Nephron (organoid): ENCODE results near the gene CSRNP2.

Experiments used
- H3K27ac Mint-ChIP-seq, 3 experiments: 2 replicates each; pipeline ENCODE4 v1.8.0; 2020; ENCODE audit warnings: mixed read lengths in 3 of 3, mild to moderate bottlenecking in 2 of 3, moderate library complexity in 1 of 3
- H3K27me3 Mint-ChIP-seq: 2 replicates; pipeline ENCODE4 v1.8.0; 2021; ENCODE audit warnings: low read depth, mild to moderate bottlenecking, moderate library complexity, mixed read lengths
- H3K36me3 Mint-ChIP-seq: 2 replicates; pipeline ENCODE4 v1.8.0; 2020; ENCODE audit warnings: low read depth, mixed read lengths
- H3K4me1 Mint-ChIP-seq: 2 replicates; pipeline ENCODE4 v1.8.0; 2020; ENCODE audit warnings: mixed read lengths
- H3K4me3 Mint-ChIP-seq, 3 experiments: 2 replicates each; pipeline ENCODE4 v1.8.0; 2020; ENCODE audit warnings: mild to moderate bottlenecking in 3 of 3, mixed read lengths in 3 of 3, moderate library complexity in 2 of 3
- H3K9me3 Mint-ChIP-seq: 2 replicates; pipeline ENCODE4 v1.8.0; 2020; ENCODE audit warnings: mixed read lengths
- TF ChIP-seq, protein P1 (sequence below), 3 experiments: fragments of 200-600 bp; sonication (generic); IDR thresholded peaks; one replicate each; pipeline ENCODE4 v1.5.0; 2021; ENCODE audit warnings: antibody characterized with exemption in 3 of 3; ENCODE audit not compliant: unreplicated experiment in 3 of 3

The CSRNP2 gene

DNA sequence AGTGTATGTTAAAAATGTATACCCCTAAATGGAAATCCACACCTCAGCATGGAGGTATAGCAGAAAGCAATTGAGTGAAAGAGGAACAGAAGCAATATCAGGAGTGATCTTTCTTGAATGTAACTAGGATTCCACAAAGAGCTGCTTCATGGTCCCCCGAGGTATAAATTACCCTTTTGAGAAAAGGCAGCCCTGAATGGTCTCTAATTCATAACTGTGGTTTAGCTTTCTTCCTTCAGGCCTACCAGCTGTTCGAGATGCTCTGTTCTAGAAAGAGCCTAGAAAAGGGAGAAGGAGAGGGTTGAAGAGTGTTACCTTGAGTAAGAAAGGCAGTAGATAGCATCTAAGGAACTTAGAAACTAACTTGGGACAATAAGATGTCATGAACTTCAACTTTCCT, 42.9 kb upstream of the CSRNP2 start:
- Mint-ChIP-seq H3K36me3 (peaks cover 10% of the 10 kb centered on the region), H3K27ac (peak overlapping the region; percentile 7 to 68 (median 48)), H3K4me1 (peaks cover 37% of the 10 kb centered on the region), H3K9me3 (no peaks in the 10 kb centered on the region), H3K27me3 (no peaks in the 10 kb centered on the region), H3K4me3 (no peak overlapping the region)
- TF ChIP-seq, protein P1, sequence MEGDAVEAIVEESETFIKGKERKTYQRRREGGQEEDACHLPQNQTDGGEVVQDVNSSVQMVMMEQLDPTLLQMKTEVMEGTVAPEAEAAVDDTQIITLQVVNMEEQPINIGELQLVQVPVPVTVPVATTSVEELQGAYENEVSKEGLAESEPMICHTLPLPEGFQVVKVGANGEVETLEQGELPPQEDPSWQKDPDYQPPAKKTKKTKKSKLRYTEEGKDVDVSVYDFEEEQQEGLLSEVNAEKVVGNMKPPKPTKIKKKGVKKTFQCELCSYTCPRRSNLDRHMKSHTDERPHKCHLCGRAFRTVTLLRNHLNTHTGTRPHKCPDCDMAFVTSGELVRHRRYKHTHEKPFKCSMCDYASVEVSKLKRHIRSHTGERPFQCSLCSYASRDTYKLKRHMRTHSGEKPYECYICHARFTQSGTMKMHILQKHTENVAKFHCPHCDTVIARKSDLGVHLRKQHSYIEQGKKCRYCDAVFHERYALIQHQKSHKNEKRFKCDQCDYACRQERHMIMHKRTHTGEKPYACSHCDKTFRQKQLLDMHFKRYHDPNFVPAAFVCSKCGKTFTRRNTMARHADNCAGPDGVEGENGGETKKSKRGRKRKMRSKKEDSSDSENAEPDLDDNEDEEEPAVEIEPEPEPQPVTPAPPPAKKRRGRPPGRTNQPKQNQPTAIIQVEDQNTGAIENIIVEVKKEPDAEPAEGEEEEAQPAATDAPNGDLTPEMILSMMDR (IDR thresholded peaks at IDR 0.05; ENCODE audit: unreplicated experiment in 3 of 3), result no peak

DNA sequence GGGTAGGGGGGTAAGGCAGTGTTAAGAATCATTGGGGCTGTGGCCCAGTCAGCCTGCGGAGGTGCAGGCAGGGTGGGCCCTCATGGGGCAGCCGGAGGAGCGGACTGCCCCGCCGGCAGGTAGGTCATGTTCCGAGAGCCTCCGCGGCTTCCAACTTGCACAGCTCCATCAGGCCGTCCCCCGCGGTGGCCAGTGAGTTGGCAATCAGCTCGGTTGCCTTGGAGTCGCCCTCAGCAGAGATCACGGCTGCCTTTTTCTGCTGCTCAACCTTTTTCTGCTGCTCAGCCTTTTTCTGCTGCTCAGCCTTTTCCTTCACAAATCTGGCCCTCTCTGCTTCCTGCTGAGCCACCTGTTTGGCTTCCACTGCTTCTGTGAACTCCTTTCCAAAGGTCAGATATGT, 41.1 kb upstream of the CSRNP2 start:
- Mint-ChIP-seq H3K27ac (no peak overlapping the region), H3K27me3 (no peaks in the 10 kb centered on the region), H3K4me3 (no peak overlapping the region), H3K36me3 (peaks cover 15% of the 10 kb centered on the region), H3K9me3 (no peaks in the 10 kb centered on the region), H3K4me1 (peaks cover 37% of the 10 kb centered on the region)
- TF ChIP-seq, protein P1 (IDR thresholded peaks at IDR 0.05; ENCODE audit: unreplicated experiment in 3 of 3), result no peak

DNA sequence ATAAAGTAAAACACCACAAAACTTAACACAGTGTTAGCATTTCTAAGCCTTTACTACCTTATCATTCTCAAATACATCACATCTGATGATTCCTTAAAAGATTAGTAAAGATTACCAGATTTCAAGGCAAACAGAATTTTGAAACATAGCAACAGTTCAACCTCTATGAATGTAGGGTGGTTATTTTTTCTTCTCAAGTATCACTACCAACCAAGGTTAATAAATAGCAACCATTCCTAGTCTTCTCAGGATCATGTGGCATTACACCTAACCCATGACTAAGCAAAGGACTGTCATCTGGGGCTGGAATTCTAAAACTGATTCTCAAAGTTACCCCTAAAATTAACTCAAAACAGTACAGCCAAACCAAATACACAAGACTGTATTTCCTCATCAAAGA, 39.4 kb upstream of the CSRNP2 start:
- H3K9me3 Mint-ChIP-seq, result no peaks in the 10 kb centered on the region
- peaks cover 27% of the 10 kb centered on the region for H3K36me3 Mint-ChIP-seq
- H3K4me3 Mint-ChIP-seq, result no peak overlapping the region
- H3K27ac Mint-ChIP-seq, result peak overlapping the region; percentile 13 to 79 (median 48)
- peaks cover 29% of the 10 kb centered on the region for H3K4me1 Mint-ChIP-seq
- H3K27me3 Mint-ChIP-seq, result no peaks in the 10 kb centered on the region
- TF ChIP-seq, protein P1 (IDR thresholded peaks at IDR 0.05; ENCODE audit: unreplicated experiment in 3 of 3), result no peak

DNA sequence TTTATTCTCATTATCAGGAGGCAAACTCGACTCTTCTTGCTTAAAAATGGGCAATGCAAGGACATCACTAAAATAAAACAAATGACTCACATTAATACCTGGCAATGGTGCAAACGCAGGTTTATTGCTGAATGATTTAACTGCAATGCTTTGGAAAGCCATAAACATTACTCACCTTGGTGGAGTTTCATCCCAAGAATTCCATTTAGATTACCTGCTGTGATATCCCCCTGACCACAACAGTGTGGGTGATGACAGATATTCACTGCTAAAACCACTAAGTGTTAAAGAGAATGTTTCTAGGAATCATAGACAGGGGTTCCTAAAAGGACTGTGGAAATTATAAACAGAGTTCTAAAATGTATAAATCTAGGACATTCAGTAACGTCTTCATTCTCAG, 35.3 kb upstream of the CSRNP2 start:
- no peaks in the 10 kb centered on the region for H3K9me3 Mint-ChIP-seq
- peaks cover 10% of the 10 kb centered on the region for H3K4me1 Mint-ChIP-seq
- H3K4me3 Mint-ChIP-seq, result no peak overlapping the region
- no peak overlapping the region for H3K27ac Mint-ChIP-seq
- TF ChIP-seq, protein P1 (IDR thresholded peaks at IDR 0.05; ENCODE audit: unreplicated experiment in 3 of 3), result no peak
- H3K27me3 Mint-ChIP-seq, result no peaks in the 10 kb centered on the region
- H3K36me3 Mint-ChIP-seq, result peaks cover 41% of the 10 kb centered on the region

DNA sequence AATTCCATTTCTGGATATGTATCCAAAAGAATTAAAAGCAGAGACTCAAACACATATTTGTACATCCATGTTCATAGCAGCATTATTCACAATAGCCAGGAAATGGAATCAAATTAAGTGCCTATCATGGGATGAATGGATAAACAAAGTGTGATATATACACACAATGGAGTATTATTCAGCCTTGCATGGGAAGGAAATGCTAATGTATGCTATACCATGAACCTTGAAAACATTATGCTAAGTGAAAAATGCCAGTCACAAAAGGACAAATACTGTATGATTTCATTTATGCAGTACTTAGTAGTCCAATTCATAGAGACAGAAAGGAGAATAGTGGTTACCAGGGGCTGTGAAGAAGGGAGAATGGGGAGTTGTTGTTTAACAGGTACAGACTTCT, 32.1 kb upstream of the CSRNP2 start:
- Mint-ChIP-seq H3K4me3 (no peak overlapping the region), H3K9me3 (no peaks in the 10 kb centered on the region), H3K27me3 (no peaks in the 10 kb centered on the region), H3K36me3 (peaks cover 62% of the 10 kb centered on the region), H3K4me1 (no peaks in the 10 kb centered on the region), H3K27ac (no peak overlapping the region)
- TF ChIP-seq, protein P1 (IDR thresholded peaks at IDR 0.05; ENCODE audit: unreplicated experiment in 3 of 3), result no peak

DNA sequence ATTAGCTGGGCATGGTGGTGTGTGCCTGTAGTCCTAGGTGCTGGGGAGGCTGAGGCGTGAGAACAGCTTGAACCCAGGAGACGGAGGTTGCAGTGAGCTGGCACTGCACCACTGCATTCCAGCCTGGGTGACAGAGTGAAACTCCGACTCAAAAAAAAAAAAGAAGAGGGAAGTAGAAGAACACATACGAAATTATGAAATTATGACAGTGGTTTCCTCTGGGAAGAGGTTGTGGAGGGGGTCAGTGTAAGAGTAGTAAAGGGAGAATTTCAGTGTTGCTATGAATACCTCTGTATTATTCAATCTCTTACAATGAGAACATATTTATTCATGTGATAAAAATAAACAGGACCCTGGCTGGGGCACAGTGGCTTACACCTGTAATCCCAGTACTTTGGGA, 24.7 kb upstream of the CSRNP2 start:
- no peak overlapping the region for H3K4me3 Mint-ChIP-seq
- H3K27ac Mint-ChIP-seq, result no peak overlapping the region
- no peaks in the 10 kb centered on the region for H3K27me3 Mint-ChIP-seq
- H3K4me1 Mint-ChIP-seq, result no peaks in the 10 kb centered on the region
- no peaks in the 10 kb centered on the region for H3K9me3 Mint-ChIP-seq
- TF ChIP-seq, protein P1 (IDR thresholded peaks at IDR 0.05; ENCODE audit: unreplicated experiment in 3 of 3), result no peak
- H3K36me3 Mint-ChIP-seq, result peaks cover 70% of the 10 kb centered on the region
